WI38 (cell line): ENCODE results near the gene GPRC5B.

ENCODE experiments used
- H3K4me3 ChIP-seq: 2 replicates; pipeline ENCODE4 v1.5.1; 2011; ENCODE audit warnings: low read depth, mild to moderate bottlenecking, control low read depth, low read length
- CTCF ChIP-seq: IDR thresholded peaks from 2 replicates; pipeline ENCODE4 v1.5.1; 2012; ENCODE audit warnings: low read depth, mild to moderate bottlenecking, control low read depth, low read length

The GPRC5B gene

DNA sequence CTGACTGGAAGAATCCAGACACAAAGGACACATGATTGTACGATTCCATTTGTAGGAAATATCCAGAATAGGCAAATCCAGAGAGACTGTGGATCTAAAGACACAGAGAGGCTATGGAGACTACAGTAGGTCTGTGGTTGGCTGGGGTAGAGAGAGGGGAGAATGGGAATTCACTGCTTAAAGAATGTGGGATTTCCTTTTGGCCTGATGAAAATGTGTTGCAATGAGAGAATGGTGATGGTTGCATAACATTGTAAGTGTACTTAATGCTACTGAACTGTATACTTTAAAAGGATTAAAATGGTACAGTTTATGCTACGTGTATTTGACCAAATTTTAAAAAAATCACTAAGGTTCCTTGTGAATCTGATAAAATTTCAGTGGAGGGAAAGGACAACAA is 62.1 kb downstream of the GPRC5B start:
- no peak overlapping the region for H3K4me3 ChIP-seq

GRCh38 chr16:19817875-19818274 is 66.8 kb downstream of the GPRC5B start:
- no peak overlapping the region for H3K4me3 ChIP-seq
- no peak for TF ChIP-seq CTCF

More for the DNA sequence above, 62.1 kb downstream of the GPRC5B start:
- TF ChIP-seq CTCF = no peak

GRCh38 chr16:19817122-19817521 is 67.5 kb downstream of the GPRC5B start:
- no peak for TF ChIP-seq CTCF
- H3K4me3 ChIP-seq = no peak overlapping the region

- no peak for TF ChIP-seq CTCF
Observed at GRCh38 chr16:19815418-19815817, 69.2 kb downstream of the GPRC5B start.

GRCh38 chr16:19812986-19813385 is 71.7 kb downstream of the GPRC5B start:
- no peak for TF ChIP-seq CTCF

More at GRCh38 chr16:19815418-19815817, 69.2 kb downstream of the GPRC5B start:
- H3K4me3 ChIP-seq = no peak overlapping the region

GRCh38 chr16:19810817-19811731 is 73.6 kb downstream of the GPRC5B start:
- no peak for TF ChIP-seq CTCF
- H3K4me3 ChIP-seq = 0 out of 2 replicates have a peak overlapping the region, but pooled peaks have one; percentile 3

More at GRCh38 chr16:19812986-19813385, 71.7 kb downstream of the GPRC5B start:
- no peak overlapping the region for H3K4me3 ChIP-seq

GRCh38 chr16:19809693-19810092 is 75.0 kb downstream of the GPRC5B start:
- no peak for TF ChIP-seq CTCF
- no peak overlapping the region for H3K4me3 ChIP-seq
